OCI-LY3 (cell line): ENCODE results near the gene ANKRD13A.

Experiments used
- CTCF ChIP-seq: fragments of 200-600, 300-600 bp; sonication (generic); IDR thresholded peaks from 2 replicates; pipeline ENCODE4 v1.5.1; 2014; ENCODE audit warnings: antibody characterized with exemption, low read length, low read depth
- EZH2phosphoT487 ChIP-seq: fragments of 200-600 bp; shearing (Covaris generic); IDR thresholded peaks from 2 replicates; pipeline ENCODE4 v1.6.1; 2018; ENCODE audit warnings: antibody characterized with exemption, mixed run types, low read depth

- TF ChIP-seq CTCF (no peak), EZH2phosphoT487 (no peak)
Measured at GRCh38 chr12:110048242-110049027, 49.2 kb downstream of the ANKRD13A start, which contains the start of gene C12orf76.
